ENCODE results near the gene BICRAL. TPM values are rescaled to one million over a fixed set of nuclear protein-coding genes. Genes with fewer than 3 reads are reported as not detected.

The BICRAL gene
- total and polyA plus RNA-seq, 2 of the 4 experiments (the other 2 are of a cell fraction): 4.0 to 6.1 TPM

DNA sequence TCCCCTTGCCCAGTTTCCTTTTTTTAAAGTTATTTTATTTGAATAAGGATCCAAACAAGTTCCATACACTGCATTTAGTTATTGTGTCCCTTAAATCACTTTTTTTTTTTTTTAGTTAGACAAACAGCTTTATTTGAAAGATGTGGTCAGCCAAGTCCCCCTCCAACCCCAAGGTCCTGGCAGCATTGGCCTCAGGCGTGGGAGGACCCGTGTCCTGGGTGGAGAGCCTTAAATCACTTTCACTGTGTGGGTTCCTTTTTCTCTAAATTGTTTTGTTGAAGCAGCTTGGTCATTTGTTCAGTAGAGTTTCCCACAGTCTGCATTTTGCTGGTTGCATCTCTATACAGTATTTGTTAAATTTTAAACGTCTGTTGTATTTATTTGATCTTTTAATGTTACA, 30.8 kb upstream of the BICRAL start:
- H3K4me1 ChIP-seq (ENCODE audit: control insufficient read depth, insufficient read depth, low read length): peaks cover 4% of the 10 kb centered on the region
- H3K56ac ChIP-seq (ENCODE audit: extremely low read depth, insufficient read depth, low read length): no peak overlapping the region
- H2BK5ac ChIP-seq (ENCODE audit: low read depth, low read length, poor library complexity, severe bottlenecking): no peak overlapping the region
- no peak overlapping the region for H2AK9ac ChIP-seq (replicated peaks; ENCODE audit: low read depth, low read length, poor library complexity)
- no TSS peak for BruUV-seq (replicated peaks)
- in situ Hi-C loops (cut with MboI; ENCODE audit: low sequenced_read_pairs): no loop called here
- no peak for DNase-seq
- no peak overlapping the region for H3K18ac ChIP-seq (ENCODE audit: low read depth, low read length)
- H2AK5ac ChIP-seq (ENCODE audit: low read depth, low read length): no peak overlapping the region
- ChIA-PET CTCF (no interaction called here), POLR2A (ENCODE audit: unreplicated experiment) (no interaction called here)
- H3K14ac ChIP-seq (replicated peaks; ENCODE audit: low read depth, low read length): no peak overlapping the region
- dilution Hi-C loops (cut with HindIII; ENCODE audit: low sequenced_read_pairs, unreplicated experiment): no loop called here
- no peak overlapping the region for H3K23ac ChIP-seq (ENCODE audit: low read depth, low read length)
- no peaks in the 10 kb centered on the region for H3K9me3 ChIP-seq (ENCODE audit: control insufficient read depth, insufficient read depth, low read length)
- no peak for TF ChIP-seq SMC3 (IDR thresholded peaks at IDR 0.05; ENCODE audit: low read depth, low read length)
- TF ChIP-seq, protein P1, sequence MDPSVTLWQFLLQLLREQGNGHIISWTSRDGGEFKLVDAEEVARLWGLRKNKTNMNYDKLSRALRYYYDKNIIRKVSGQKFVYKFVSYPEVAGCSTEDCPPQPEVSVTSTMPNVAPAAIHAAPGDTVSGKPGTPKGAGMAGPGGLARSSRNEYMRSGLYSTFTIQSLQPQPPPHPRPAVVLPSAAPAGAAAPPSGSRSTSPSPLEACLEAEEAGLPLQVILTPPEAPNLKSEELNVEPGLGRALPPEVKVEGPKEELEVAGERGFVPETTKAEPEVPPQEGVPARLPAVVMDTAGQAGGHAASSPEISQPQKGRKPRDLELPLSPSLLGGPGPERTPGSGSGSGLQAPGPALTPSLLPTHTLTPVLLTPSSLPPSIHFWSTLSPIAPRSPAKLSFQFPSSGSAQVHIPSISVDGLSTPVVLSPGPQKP (IDR thresholded peaks at IDR 0.05; ENCODE audit: borderline replicate concordance, low read depth, low read length): no peak
- no CpG with 5 or more reads among the region's 3 CpGs for WGBS, 2 experiments (ENCODE audit: extremely low coverage in 2 of 2, insufficient read length in 1 of 2)
- ATAC-seq (ENCODE audit: low read depth): no peak
- H4K20me1 ChIP-seq (ENCODE audit: insufficient read depth, low read length): no peaks in the 10 kb centered on the region; the same call in 1 of the 2 replicates
- no peaks in the 10 kb centered on the region for H3K27me3 ChIP-seq (ENCODE audit: control insufficient read depth, insufficient read depth, low read length)
- H2BK15ac ChIP-seq (ENCODE audit: low read depth, low read length): no peak overlapping the region
- H3K79me1 ChIP-seq (ENCODE audit: low read depth in 1 of 2, low read length in 2 of 2): peaks cover 6 to 19% of the 10 kb centered on the region in 2 experiments
- H2BK20ac ChIP-seq (ENCODE audit: low read depth, low read length): no peak overlapping the region
- intact Hi-C loops (cut with micrococcal nuclease): no loop called here
- no peaks in the 10 kb centered on the region for H3K36me3 ChIP-seq (ENCODE audit: control insufficient read depth, insufficient read depth, low read length)
- peaks cover 7% of the 10 kb centered on the region; the same call in 1 of the 2 replicates for H3K9me1 ChIP-seq (ENCODE audit: insufficient read depth, low read length)
- H2AFZ ChIP-seq (replicated peaks; ENCODE audit: low read length, poor library complexity): no peak overlapping the region
- H3K4me3 ChIP-seq (ENCODE audit: insufficient read depth, low read depth, low read length): no peak overlapping the region
- H4K91ac ChIP-seq (ENCODE audit: insufficient read depth, low read depth, low read length): no peak overlapping the region
- H2BK120ac ChIP-seq (ENCODE audit: low read depth, low read length): no peak overlapping the region
- no peak overlapping the region for H3K9ac ChIP-seq (ENCODE audit: low read depth, low read length)
- no peak overlapping the region for H3K4me2 ChIP-seq (ENCODE audit: low read depth, low read length)
- H3K27ac ChIP-seq (ENCODE audit: insufficient read depth, low read length): no peak overlapping the region
- no peak overlapping the region for H4K8ac ChIP-seq (ENCODE audit: low read depth in 2 of 2, low read length in 2 of 2)
- no peak overlapping the region for H3K4ac ChIP-seq (ENCODE audit: low read depth, low read length)
- H4K5ac ChIP-seq (ENCODE audit: low read depth, low read length): no peak overlapping the region
